Subcutaneous adipose tissue (tissue), 4 donors: ENCODE measurements around the gene COL21A1. TPM values are rescaled to one million over a fixed set of nuclear protein-coding genes. Genes with fewer than 3 reads are reported as not detected.

ENCODE experiments used
- total RNA-seq, 4 donors: library from RNA; depleted of rRNA; stranded (reverse); fragments of >200 nt; gene quantifications; one replicate each; pipeline ENCODE4 v1.1.0, GENCODE V29; 2016
- TF ChIP-seq, protein P1 (sequence below): fragments of 450-650 bp; IDR thresholded peaks from one replicate; pipeline ENCODE4 v1.5.1; 2016; ENCODE audit warnings: low read depth, mild to moderate bottlenecking, control low read depth, antibody characterized with exemption, moderate library complexity

COL21A1 gene
- total RNA-seq, 4 donors from 2014 or later = 1.1 to 28.3 (median 2.0) TPM

DNA sequence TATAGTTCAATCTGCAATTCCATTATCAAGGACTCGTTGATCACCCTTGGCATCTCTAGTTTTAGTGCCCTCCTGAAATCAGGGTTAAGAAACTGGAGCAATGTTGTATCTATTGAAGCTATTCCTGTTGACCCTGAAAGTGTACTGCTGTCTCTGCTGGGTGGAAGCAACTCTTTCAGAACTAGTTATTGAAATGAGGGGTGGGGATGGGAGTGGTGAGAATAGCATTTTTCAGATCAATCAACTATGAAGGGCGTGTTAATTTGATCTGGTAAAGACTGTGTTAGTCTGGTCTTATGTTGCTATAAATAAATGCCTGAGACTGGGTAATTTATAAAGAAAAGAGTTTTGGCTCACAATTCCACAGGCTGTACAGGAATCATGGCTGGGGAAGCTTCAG lies 219.5 kb downstream of the COL21A1 start:
- TF ChIP-seq, protein P1, sequence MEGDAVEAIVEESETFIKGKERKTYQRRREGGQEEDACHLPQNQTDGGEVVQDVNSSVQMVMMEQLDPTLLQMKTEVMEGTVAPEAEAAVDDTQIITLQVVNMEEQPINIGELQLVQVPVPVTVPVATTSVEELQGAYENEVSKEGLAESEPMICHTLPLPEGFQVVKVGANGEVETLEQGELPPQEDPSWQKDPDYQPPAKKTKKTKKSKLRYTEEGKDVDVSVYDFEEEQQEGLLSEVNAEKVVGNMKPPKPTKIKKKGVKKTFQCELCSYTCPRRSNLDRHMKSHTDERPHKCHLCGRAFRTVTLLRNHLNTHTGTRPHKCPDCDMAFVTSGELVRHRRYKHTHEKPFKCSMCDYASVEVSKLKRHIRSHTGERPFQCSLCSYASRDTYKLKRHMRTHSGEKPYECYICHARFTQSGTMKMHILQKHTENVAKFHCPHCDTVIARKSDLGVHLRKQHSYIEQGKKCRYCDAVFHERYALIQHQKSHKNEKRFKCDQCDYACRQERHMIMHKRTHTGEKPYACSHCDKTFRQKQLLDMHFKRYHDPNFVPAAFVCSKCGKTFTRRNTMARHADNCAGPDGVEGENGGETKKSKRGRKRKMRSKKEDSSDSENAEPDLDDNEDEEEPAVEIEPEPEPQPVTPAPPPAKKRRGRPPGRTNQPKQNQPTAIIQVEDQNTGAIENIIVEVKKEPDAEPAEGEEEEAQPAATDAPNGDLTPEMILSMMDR = no peak

DNA sequence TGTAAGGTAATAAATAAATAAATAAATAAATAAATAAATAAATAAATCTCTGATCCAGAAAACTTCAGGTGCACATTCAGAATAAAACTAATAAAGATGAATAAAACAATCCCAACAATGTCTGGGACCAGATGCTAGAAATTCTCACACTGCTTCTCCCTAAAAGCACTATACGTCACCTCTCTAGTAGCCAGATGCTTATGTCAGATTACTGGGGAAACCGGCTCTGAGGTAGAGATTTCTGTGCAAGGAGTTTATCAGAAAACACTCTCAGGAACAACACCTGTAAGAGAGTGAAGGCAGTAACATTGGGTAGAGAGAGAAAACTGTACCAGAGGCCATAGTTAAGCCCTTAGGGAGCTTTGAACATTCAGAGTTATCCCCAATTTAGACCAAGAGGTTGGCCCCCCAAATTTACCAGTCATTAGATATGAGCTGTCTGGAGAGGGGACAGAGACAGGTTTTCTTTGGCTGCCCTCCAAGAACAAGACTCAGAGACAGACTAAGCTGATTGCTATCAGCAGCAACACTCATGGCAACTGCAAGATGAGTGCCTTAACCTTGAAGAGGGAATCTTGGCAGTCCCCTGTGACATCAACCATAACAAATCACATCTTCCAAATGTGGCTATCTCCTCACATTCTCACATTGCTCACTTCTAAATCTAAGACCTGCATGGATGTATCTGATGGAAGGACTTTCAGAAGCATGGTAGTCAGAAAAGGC lies 220.8 kb downstream of the COL21A1 start:
- TF ChIP-seq, protein P1 = no peak

DNA sequence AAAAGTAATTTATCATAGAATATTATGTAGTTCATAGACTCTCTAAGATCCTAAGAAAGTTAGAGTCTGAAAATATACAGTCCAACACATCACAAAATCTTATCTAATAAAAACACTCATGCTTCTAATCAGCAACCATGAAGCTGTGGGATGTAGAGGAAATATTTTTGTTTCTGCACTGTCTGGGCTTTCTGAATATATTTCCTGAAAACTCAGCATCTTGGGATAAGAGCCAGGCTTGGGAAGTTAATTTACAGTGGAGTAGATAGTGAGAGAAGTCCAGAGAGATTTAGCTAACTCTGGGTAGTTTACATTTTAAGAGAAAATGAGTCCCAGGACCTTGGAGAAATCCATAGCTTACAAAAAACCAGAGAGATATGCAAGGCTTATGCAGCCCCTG lies 221.6 kb downstream of the COL21A1 start:
- TF ChIP-seq, protein P1 = no peak

DNA sequence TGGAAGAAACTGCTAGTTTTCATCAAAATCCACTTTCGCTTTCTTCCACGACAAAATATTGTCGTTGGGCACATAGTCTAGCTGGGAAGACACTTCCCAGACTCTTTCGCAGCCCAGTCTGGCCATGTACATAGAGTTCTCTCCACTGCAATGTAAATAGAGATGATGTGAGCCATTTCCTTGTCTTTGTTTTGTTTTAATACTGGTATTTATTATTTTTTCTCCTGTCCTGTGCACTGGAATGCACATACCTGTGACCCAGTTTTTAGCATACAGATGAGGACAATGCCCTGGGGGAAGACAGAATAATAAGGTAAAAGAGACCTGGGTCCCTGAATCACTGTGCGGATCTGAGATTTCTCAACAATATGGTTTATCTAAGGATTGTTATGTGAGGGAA lies 222.4 kb downstream of the COL21A1 start:
- TF ChIP-seq, protein P1 = no peak

DNA sequence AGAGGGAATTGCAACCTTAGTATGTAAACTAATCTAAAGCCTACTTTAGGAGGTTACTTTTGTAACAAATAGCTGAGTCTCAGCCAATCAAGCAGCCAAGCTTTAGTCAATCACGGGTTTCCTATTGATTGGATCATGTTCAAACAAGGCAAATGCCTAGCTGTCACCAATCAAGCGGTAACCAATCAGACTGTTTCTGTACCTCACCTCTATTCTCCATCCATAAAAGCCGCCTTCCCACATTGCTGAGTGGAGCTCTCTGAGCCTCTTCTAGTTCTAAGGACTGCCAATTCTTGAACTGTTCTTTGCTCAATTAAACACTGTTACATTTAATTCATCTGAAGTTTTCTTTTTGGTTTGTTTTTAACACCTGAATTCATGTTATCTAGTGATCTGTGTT lies 223.6 kb downstream of the COL21A1 start:
- TF ChIP-seq, protein P1 = no peak

DNA sequence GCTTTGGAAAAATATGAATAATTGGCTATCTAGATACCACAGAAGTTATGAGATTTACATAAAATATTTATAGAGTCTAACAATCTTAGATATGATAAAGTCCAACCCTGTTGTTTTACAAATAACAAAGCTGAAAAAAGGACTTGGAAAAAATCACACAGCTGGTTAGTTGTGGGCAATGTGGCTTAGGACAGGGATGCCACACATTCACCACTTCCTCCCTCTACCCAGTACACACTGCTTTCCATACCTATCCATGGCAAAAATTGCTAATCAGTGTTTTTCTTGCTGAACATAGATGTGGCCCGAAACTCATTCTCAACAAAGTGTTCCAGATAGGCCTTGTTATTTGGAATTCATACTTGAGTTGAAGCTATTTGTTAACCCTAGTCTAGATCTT lies 224.7 kb downstream of the COL21A1 start:
- TF ChIP-seq, protein P1 = no peak

DNA sequence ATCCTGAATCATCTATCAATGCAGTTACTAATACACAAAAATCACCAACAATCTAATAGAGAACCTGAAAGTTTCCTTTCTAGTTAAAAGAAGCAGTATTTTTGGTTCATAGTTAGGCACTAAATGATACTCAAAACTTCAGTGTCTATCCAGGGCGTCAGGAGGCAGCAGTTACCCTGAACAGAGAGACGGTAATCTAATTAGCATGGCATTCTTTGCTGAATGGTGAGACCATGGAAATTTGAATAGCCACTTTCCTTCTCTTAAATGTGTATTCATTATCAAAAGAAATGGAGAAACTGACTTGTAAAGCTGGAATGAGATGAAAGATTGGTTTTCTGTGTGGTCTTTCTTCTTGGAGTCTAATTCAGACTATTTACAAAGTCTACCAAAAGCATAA lies 225.4 kb downstream of the COL21A1 start:
- TF ChIP-seq, protein P1 = no peak
